Measurements from ENCODE around the gene HIP1.
"Not testable (repeated sequence)": the region's sequence is repeated elsewhere in the genome, so short reads cannot be mapped to it uniquely, and the experiment has no call there.

Gene HIP1
- 10.5 to 106 (median 47.4) reads per million in 18 experiments for total RNA-seq

DNA sequence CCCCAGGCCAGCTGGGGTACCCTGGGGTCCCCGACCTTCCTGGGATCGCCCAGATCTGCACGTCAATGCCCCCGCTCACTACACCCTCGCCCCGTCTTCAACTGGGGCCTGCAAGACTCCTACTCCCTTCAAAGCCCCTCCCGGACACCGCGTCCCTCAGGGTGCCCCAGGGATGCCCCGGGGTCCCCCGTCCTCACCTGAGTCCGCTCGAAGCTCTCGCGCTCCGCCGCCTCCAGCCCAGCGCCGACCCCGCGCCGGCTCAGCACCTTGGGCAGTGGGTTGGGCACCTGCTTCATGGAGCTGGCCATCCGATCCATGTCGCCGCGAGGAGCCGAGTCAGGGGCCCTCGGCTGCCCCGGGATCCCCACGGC, at the start of gene HIP1:
TSS of gene HIP1 (minus strand) at position 338 of the 371 bp plus-strand sequence. CDS start at position 317, 21 bp downstream.
- DNase-seq: no peak

- DNase-seq: not testable (repeated sequence)
Measured at GRCh38 chr7:75788154-75788847, 49.6 kb upstream of the HIP1 start.

- not testable (repeated sequence) for DNase-seq
Measured at GRCh38 chr7:75783058-75783457, 44.3 kb upstream of the HIP1 start.

- DNase-seq: peak in 1 of 2 donors; percentile 13
Measured at GRCh38 chr7:75780647-75781273, 42.0 kb upstream of the HIP1 start.

GRCh38 chr7:75779516-75779915, 40.8 kb upstream of the HIP1 start:
- not testable (repeated sequence) for DNase-seq

- not testable (repeated sequence) for DNase-seq
Measured at GRCh38 chr7:75779035-75779434, 40.3 kb upstream of the HIP1 start.

DNA sequence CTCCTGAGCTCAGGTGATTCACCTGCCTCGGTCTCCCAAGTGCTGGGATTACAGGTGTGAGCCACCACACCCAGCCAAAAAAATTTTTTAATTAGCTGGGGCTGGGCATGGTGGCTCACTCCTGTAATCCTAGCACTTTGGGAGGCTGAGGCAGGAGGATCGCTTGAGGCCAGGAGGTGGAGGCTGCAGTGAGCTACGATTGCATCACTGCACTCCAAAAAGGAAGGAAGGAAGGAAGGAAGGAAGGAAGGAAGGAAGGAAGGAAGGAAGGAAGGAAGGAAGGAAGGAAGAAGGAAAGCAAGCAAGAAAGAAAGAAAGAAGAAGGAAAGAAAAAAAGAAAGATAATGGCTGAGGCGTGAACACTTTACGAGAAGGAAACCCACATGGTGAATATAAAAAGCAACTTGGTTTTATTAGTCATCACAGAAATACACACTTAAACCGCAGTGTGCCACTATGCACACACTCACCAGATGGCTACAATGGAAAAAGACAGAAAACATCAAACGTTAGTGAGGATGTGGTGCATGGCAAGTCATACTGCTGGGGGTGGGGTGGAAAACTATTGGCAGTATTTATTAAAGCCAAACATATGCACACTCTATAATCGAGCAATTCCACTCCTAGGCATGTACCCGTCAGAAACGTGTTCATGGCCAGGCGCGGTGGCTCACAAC, 37.7 kb upstream of the HIP1 start:
- peak in 1 of 2 donors; percentile 26 for DNase-seq

GRCh38 chr7:75773958-75774357, 35.2 kb upstream of the HIP1 start:
- not testable (repeated sequence) for DNase-seq

DNA sequence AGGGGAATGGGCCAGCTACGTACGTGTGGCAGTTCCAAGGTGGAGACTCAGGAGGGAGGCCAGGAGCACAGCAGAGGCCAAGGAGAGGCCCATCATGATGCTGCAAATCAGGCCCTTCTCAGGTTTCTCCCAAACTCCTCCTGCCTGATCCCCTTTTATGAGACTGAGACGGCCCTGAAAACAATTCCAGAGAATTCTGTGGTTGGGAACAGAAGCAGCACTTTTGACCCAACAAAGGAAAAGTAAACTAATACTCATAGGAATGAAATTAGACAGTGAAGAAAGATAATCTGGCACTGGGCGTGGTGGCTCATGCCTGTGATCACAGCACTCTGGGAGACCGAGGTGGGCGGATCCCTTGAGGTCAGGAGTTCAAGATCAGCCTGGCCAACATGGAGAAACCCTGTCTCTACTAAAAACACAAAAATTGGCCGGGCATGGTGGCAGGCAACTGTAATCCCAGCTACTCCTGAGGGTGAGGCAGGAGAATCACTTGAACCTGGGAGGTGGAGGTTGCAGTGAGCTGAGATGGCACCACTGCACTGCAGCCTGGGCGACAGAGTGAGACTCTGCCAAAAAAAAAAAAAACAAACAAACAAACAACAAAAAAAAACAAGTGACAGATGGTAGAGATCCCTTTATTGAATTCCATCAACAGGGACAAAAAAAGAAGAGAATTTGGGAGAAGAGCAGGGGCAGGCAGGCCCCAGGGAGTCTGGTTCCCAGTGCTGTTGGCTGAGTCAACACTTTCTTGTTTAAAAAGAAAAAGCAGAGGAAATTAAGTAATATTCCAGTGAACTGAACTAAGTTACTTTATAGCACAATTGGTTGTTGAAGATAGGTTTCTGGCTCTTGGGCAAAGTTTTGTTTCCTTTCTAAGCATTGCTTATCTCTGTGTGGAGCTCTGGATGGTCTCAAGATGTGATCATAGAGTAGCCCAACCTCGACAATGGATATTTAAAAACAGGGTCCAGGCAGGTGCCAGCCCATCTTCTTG, 33.6 kb upstream of the HIP1 start, which contains the start of gene CCL26:
TSS of gene CCL26 (minus strand) at position 131 of the 997 bp plus-strand sequence. CDS start at position 96, 35 bp downstream.
- peak; percentile 18 to 26 for DNase-seq

DNA sequence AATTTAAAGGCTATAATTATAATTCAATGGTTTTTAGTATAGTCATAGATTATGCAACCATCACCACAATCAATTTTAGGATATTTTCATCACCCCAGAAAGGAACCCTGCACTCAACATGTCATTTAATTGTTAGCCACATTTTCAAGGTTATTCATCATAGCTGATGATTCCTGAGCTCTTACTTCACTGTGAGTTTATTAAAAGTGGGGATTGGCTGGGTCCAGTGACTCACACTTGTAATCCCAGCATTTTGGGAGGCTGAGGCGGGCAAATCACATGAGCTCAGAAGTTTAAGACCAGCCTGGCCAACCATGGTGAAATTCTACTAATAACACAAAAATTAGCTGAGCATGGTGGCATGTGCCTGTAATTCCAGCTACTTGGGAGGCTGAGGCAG, 32.5 kb upstream of the HIP1 start:
- no peak for DNase-seq

GRCh38 chr7:75762350-75762917, 23.7 kb upstream of the HIP1 start:
- DNase-seq: peak; percentile 58 to 65

DNA sequence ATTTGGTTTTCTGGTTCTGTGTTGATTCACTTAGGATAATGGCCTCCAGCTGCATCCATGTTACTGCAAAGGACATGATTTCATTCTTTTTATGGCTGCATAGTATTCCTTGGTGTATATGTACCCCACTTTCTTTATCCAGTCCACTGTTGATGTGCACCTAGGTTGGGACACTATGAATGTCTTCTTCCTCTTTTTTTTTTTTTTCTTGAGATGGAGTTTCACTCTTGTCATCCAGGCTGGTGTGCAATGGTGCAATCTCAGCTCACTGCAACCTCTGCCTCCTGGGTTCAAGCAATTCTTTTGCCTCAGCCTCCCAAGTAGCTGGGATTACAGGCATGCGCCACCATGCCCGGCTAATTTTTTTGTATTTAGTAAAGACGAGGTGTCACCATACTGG, 23.1 kb upstream of the HIP1 start:
- DNase-seq: peak in 1 of 2 donors; percentile 11

GRCh38 chr7:75758491-75758890, 19.8 kb upstream of the HIP1 start:
- DNase-seq: peak in 1 of 2 donors; percentile 34

- DNase-seq: no peak
Measured at GRCh38 chr7:75757860-75758259, 19.1 kb upstream of the HIP1 start.

- DNase-seq: peak; percentile 56 to 60
Measured at GRCh38 chr7:75756991-75757676, 18.4 kb upstream of the HIP1 start.

DNA sequence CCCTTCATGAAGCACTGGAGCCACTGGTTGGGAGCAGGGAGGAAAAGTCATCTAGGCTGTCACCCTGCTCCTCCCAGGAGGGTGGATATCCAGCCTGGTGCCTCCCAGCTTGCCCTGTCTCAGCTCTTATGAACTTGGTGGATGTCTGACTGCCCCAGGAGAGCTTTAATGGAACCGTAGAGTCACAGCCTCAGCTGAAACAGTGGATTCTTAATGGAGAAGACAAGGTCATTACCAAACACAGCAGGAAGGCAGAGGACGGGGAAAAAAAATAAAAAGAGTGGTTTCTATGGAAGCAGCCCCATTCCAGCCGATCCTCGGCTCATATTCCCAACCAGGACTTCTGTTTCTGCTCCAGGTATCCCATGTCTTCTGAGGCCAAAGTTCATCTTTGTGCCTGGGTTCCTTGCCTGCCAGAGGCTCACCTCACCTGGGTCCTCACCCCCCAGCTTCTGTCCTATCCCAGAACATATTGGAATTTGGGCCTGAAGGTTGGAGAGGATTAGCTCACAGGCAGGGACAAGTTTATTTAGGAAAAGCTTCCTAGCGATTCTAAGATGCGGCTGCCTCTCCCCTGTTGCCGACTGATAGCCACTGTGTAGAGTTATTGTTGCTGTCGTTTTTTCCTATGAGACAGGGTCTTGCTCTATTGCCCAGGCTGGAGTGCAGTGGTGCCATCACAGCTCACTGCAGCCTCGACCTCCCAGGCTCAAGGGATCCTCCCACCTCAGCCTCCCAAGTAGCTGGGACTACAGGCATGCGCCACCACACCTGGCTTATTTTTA, 17.7 kb upstream of the HIP1 start:
- DNase-seq: no peak

DNA sequence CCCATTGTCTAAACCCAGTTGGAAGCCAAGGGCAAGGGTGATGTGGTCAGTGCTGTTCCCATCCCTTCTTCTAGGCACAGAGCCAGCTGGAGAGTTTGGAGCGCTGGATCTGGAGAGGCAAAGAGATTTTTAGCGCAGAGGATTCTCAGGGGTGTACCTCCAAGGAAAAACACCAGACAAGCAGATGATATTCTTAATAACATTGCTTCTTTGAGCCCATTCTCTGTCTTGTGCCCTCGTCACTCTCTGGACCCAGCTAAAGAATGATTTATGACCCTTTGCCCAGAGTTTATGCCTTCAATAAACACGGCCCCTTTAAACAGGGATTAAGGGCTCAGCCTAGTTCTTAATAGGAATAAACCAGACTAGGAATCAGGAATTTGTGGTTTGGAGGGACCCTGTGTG, 4.7 kb upstream of the HIP1 start:
- no peak for DNase-seq

GRCh38 chr7:75740846-75741497, 2.2 kb upstream of the HIP1 start:
- DNase-seq: peak; percentile 83

DNA sequence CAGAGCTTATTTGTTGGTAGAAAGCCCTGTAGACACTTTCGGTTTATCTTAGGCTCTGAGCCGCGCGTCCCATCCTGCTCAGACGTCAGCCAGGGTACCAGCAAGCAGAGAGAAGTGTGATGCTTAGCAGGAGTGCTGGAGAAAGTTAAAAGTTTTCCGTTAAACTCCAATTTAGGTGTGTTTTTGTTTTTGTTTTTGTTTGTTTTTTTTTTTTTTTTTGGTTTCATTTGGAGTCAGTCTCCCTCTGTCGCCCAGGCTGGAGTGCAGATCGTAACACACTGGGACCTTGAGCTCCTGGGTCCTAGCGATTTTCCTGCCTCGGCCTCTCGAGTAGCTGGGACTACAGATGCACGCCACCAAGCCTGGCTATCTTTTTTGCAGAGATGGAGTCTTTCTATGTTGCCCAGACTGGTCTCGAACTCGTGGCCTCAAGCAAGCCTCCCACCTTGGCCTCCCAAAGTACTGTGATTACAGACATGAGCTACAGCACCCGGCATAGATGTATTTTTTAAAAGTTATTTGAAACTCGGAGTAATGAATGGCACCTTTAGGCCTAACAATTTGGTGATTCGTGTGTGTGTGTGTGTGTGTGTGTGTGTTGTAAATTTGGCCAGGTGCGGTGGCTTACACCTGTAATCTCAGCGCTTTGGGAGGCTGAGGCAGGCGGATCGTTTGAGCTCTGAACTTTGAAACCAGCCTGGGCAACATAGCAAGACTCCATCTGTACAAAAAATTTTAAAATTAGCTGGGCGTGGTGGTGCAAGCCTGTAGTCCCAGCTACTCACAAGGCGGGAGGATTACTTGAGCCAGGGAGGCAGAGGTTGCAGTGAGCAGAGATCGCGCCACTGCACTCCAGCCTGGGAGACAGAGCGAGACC, 1.3 kb upstream of the HIP1 start:
- DNase-seq: no peak
